Endothelial cell of umbilical vein (primary cell): ENCODE data around the gene NOPCHAP1.

Experiments
- CTCF ChIP-seq, 2 donors: IDR thresholded peaks; 1 replicate in 1 of 2; 2 replicates in 1 of 2; pipeline ENCODE4 v1.5.1; 2011; ENCODE audit warnings: low read length in 2 of 2, mild to moderate bottlenecking in 2 of 2, moderate library complexity in 2 of 2, control low read depth in 1 of 2, inconsistent platforms in 1 of 2, low read depth in 1 of 2; ENCODE audit not compliant: insufficient read depth in 1 of 2; ENCODE audit errors: extremely low read depth in 1 of 2
- EZH2 ChIP-seq: IDR thresholded peaks from 2 replicates; pipeline ENCODE4 v1.6.1; 2012; ENCODE audit warnings: borderline replicate concordance, low read depth, mild to moderate bottlenecking, moderate library complexity, low read length, inconsistent platforms; ENCODE audit not compliant: severe bottlenecking
- JUN ChIP-seq: IDR thresholded peaks from 2 replicates; pipeline ENCODE4 v1.6.1; 2011; ENCODE audit warnings: borderline replicate concordance, low read depth; ENCODE audit not compliant: insufficient read length, insufficient read depth
- MAX ChIP-seq: IDR thresholded peaks from 2 replicates; pipeline ENCODE4 v1.6.1; 2011; ENCODE audit not compliant: insufficient read depth, insufficient read length
- POLR2A ChIP-seq: IDR thresholded peaks from 2 replicates; pipeline ENCODE4 v1.6.1; 2012; ENCODE audit warnings: low read depth, mild to moderate bottlenecking, control low read depth, low read length
- POLR2AphosphoS5 ChIP-seq: IDR thresholded peaks from 2 replicates; pipeline ENCODE4 v1.6.1; 2012; ENCODE audit warnings: low read depth, mild to moderate bottlenecking, control low read depth, low read length, moderate library complexity; ENCODE audit not compliant: insufficient read depth

GRCh38 chr12:104976703-104977102 lies 9.4 kb upstream of the NOPCHAP1 start:
- TF ChIP-seq POLR2A (no peak), POLR2AphosphoS5 (no peak), CTCF (IDR thresholded peaks at IDR 0.05; ENCODE audit: extremely low read depth in 1 of 2, insufficient read depth in 1 of 2, low read depth in 1 of 2, low read length in 2 of 2) (peak in 1 of 2 donors; percentile 2), JUN (no peak), MAX (no peak), EZH2 (no peak)
